OCI-LY1 (cell line): ENCODE data around the gene SMIM5.

Source experiments
- H2AFZ ChIP-seq: fragments of 200-600 bp; sonication (generic), shearing (Covaris generic); 2 replicates; pipeline ENCODE4 v1.6.0; 2014; ENCODE audit warnings: antibody characterized with exemption, mild to moderate bottlenecking, low read length
- H3F3A ChIP-seq: fragments of 200-600 bp; sonication (generic), shearing (Covaris generic); 2 replicates; pipeline ENCODE4 v1.6.0; 2014; ENCODE audit warnings: mild to moderate bottlenecking, antibody characterized with exemption, low read length, moderate library complexity; ENCODE audit not compliant: insufficient read depth
- H3K27ac ChIP-seq: fragments of 200-600 bp; sonication (generic); 2 replicates; pipeline ENCODE4 v1.5.1; 2014; ENCODE audit warnings: low read length, mixed run types, mild to moderate bottlenecking, low read depth; ENCODE audit not compliant: poor library complexity, severe bottlenecking
- H3K27me3 ChIP-seq: fragments of 200-600 bp; sonication (generic); 2 replicates; pipeline ENCODE4 v1.6.0; 2014; ENCODE audit warnings: antibody characterized with exemption, mild to moderate bottlenecking, low read length, moderate library complexity; ENCODE audit not compliant: insufficient read depth
- H3K36me3 ChIP-seq: fragments of 200-600 bp; sonication (generic); 2 replicates; pipeline ENCODE4 v1.6.1; 2014; ENCODE audit warnings: mild to moderate bottlenecking, antibody characterized with exemption, low read length, moderate library complexity, mixed read lengths; ENCODE audit not compliant: insufficient read depth
- H3K4me1 ChIP-seq: fragments of 200-600 bp; sonication (generic); 2 replicates; pipeline ENCODE4 v1.5.1; 2014; ENCODE audit warnings: mild to moderate bottlenecking, low read length, moderate library complexity; ENCODE audit not compliant: insufficient read depth, severe bottlenecking
- H3K4me2 ChIP-seq: fragments of 200-600 bp; sonication (generic), shearing (Covaris generic); 2 replicates; pipeline ENCODE4 v1.6.1; 2014; ENCODE audit warnings: low read length
- H3K4me3 ChIP-seq: fragments of 200-600 bp; sonication (generic); 2 replicates; pipeline ENCODE4 v1.5.1; 2014; ENCODE audit warnings: low read length, low read depth, mild to moderate bottlenecking, mixed read lengths; ENCODE audit not compliant: poor library complexity, severe bottlenecking
- H3K79me2 ChIP-seq: fragments of 200-600 bp; shearing (Covaris generic); 2 replicates; pipeline ENCODE4 v1.6.1; 2016; ENCODE audit warnings: mixed run types, low read length, mixed read lengths; ENCODE audit not compliant: insufficient read depth
- H3K9ac ChIP-seq: fragments of 200-600 bp; sonication (generic), shearing (Covaris generic); 2 replicates; pipeline ENCODE4 v1.6.1; 2014; ENCODE audit warnings: mild to moderate bottlenecking, low read length, mixed read lengths
- H3K9me2 ChIP-seq: fragments of 200-600 bp; sonication (generic), shearing (Covaris generic); 2 replicates; pipeline ENCODE4 v1.6.1; 2014; ENCODE audit warnings: low read depth, mild to moderate bottlenecking, low read length, mixed read lengths
- H3K9me3 ChIP-seq: fragments of 200-600 bp; shearing (Covaris generic); 2 replicates; pipeline ENCODE4 v1.6.1; 2014; ENCODE audit warnings: low read length, mixed read lengths
- H4K20me1 ChIP-seq: fragments of 200-600 bp; sonication (generic), shearing (Covaris generic); 2 replicates; pipeline ENCODE4 v1.6.0; 2016; ENCODE audit warnings: mild to moderate bottlenecking, low read length; ENCODE audit not compliant: insufficient read depth
- CTCF ChIP-seq: fragments of 200-600 bp; sonication (generic), shearing (Covaris generic); IDR thresholded peaks from 2 replicates; pipeline ENCODE4 v1.5.1; 2017; ENCODE audit warnings: mild to moderate bottlenecking, antibody characterized with exemption, low read length, moderate library complexity, mixed read lengths
- EZH2 ChIP-seq: fragments of 200-600 bp; sonication (generic), shearing (Covaris generic); IDR thresholded peaks from 2 replicates; pipeline ENCODE4 v1.8.0; 2017; ENCODE audit warnings: borderline replicate concordance, mixed run types, mild to moderate bottlenecking, antibody characterized with exemption, low read length, moderate library complexity, mixed read lengths

Gene SMIM5

GRCh38 chr17:75619506-75620431 is 13.5 kb upstream of the SMIM5 start:
- H3K27me3 ChIP-seq = peaks cover 1% of the 10 kb centered on the region; the same call in 1 of the 2 replicates
- no peaks in the 10 kb centered on the region for H3K36me3 ChIP-seq
- H3K9me2 ChIP-seq = no peaks in the 10 kb centered on the region
- no peak overlapping the region for H3K4me3 ChIP-seq
- no peaks in the 10 kb centered on the region for H3K9me3 ChIP-seq
- H3K79me2 ChIP-seq = no peaks in the 10 kb centered on the region
- H3K4me1 ChIP-seq = no peaks in the 10 kb centered on the region
- TF ChIP-seq EZH2 (no peak), CTCF (peak; percentile 56)
- H4K20me1 ChIP-seq = no peaks in the 10 kb centered on the region
- no peak overlapping the region for H2AFZ ChIP-seq
- no peak overlapping the region for H3K4me2 ChIP-seq
- H3F3A ChIP-seq = no peaks in the 10 kb centered on the region
- H3K9ac ChIP-seq = no peak overlapping the region
- no peak overlapping the region for H3K27ac ChIP-seq

- no peaks in the 10 kb centered on the region for H3K4me1 ChIP-seq
- H3K9me2 ChIP-seq = no peaks in the 10 kb centered on the region
- H3K27me3 ChIP-seq = peaks cover 5% of the 10 kb centered on the region; the same call in 1 of the 2 replicates
- H3F3A ChIP-seq = no peaks in the 10 kb centered on the region
- no peak overlapping the region for H2AFZ ChIP-seq
- no peaks in the 10 kb centered on the region for H3K36me3 ChIP-seq
- no peaks in the 10 kb centered on the region for H3K9me3 ChIP-seq
- H3K9ac ChIP-seq = no peak overlapping the region
- no peak for TF ChIP-seq EZH2
- TF ChIP-seq CTCF = no peak
- no peak overlapping the region for H3K4me2 ChIP-seq
- H3K79me2 ChIP-seq = no peaks in the 10 kb centered on the region
- H4K20me1 ChIP-seq = no peaks in the 10 kb centered on the region
- H3K27ac ChIP-seq = no peak overlapping the region
- H3K4me3 ChIP-seq = no peak overlapping the region
Observed at GRCh38 chr17:75621489-75621888, 11.7 kb upstream of the SMIM5 start.

GRCh38 chr17:75622076-75622475 is 11.2 kb upstream of the SMIM5 start:
- H3F3A ChIP-seq = no peaks in the 10 kb centered on the region
- H3K27me3 ChIP-seq = peaks cover 5% of the 10 kb centered on the region; the same call in 1 of the 2 replicates
- no peak overlapping the region for H3K27ac ChIP-seq
- no peak overlapping the region for H3K4me2 ChIP-seq
- no peak overlapping the region for H3K9ac ChIP-seq
- H3K9me3 ChIP-seq = no peaks in the 10 kb centered on the region
- no peaks in the 10 kb centered on the region for H3K79me2 ChIP-seq
- no peaks in the 10 kb centered on the region for H4K20me1 ChIP-seq
- TF ChIP-seq CTCF (no peak), EZH2 (no peak)
- H3K4me1 ChIP-seq = no peaks in the 10 kb centered on the region
- H2AFZ ChIP-seq = no peak overlapping the region
- no peaks in the 10 kb centered on the region for H3K36me3 ChIP-seq
- H3K9me2 ChIP-seq = no peaks in the 10 kb centered on the region
- no peak overlapping the region for H3K4me3 ChIP-seq
